ENCODE measurements around the gene CSMD2. TPM values are rescaled to one million over a fixed set of nuclear protein-coding genes. Genes with fewer than 3 reads are reported as not detected.

Gene CSMD2
- total RNA-seq, 1 experiment from 2014 or later = 13.2 TPM

DNA sequence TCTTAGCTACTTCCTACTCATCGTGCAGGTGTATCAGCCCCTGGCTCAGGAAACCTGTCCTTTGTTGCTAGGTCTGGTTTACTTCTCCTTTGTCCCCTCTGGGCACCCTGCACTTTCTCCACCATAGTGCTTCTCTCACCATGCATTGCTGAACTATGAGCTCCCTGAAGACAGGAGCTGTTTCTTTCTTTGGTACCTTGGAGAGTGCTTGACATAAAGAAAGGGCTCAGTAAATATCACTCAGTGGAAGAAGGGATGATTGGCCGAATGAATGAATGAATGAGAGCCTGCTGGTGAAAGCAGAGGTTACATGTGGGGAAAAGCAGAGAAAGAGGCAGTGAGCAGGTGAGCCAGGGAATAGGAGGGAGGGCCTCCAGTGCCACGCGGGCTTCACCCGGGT is 310.9 kb downstream of the CSMD2 start:
- CTCF ChIA-PET = interaction anchor here (0.7 to 1.7 kb wide), 3 partner anchors 10 to 186 kb away, joined by 3 to 7 read pairs (median 4); partner anchors contain the start of gene HMGB4
- no peak overlapping the region for H3K4me3 Mint-ChIP-seq
- TF ChIP-seq, protein P1, sequence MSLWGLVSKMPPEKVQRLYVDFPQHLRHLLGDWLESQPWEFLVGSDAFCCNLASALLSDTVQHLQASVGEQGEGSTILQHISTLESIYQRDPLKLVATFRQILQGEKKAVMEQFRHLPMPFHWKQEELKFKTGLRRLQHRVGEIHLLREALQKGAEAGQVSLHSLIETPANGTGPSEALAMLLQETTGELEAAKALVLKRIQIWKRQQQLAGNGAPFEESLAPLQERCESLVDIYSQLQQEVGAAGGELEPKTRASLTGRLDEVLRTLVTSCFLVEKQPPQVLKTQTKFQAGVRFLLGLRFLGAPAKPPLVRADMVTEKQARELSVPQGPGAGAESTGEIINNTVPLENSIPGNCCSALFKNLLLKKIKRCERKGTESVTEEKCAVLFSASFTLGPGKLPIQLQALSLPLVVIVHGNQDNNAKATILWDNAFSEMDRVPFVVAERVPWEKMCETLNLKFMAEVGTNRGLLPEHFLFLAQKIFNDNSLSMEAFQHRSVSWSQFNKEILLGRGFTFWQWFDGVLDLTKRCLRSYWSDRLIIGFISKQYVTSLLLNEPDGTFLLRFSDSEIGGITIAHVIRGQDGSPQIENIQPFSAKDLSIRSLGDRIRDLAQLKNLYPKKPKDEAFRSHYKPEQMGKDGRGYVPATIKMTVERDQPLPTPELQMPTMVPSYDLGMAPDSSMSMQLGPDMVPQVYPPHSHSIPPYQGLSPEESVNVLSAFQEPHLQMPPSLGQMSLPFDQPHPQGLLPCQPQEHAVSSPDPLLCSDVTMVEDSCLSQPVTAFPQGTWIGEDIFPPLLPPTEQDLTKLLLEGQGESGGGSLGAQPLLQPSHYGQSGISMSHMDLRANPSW (CRISPR knock-in tag; conservative IDR thresholded peaks at IDR 0.05; ENCODE audit: low read depth) = no peak
- TF ChIP-seq NR3C1 (CRISPR knock-in tag; conservative IDR thresholded peaks at IDR 0.05; ENCODE audit: low read depth) (no peak), KAT7 (CRISPR knock-in tag; IDR thresholded peaks at IDR 0.05; ENCODE audit: borderline replicate concordance) (no peak), ZNF121 (CRISPR knock-in tag; IDR thresholded peaks at IDR 0.05) (no peak), IRF2 (CRISPR knock-in tag; IDR thresholded peaks at IDR 0.05; ENCODE audit: borderline replicate concordance, low read depth) (no peak), ELF4 (CRISPR knock-in tag; IDR thresholded peaks at IDR 0.05; ENCODE audit: low read depth) (no peak)
- TF ChIP-seq, protein P2, sequence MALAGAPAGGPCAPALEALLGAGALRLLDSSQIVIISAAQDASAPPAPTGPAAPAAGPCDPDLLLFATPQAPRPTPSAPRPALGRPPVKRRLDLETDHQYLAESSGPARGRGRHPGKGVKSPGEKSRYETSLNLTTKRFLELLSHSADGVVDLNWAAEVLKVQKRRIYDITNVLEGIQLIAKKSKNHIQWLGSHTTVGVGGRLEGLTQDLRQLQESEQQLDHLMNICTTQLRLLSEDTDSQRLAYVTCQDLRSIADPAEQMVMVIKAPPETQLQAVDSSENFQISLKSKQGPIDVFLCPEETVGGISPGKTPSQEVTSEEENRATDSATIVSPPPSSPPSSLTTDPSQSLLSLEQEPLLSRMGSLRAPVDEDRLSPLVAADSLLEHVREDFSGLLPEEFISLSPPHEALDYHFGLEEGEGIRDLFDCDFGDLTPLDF (CRISPR knock-in tag; IDR thresholded peaks at IDR 0.05) = no peak
- H3K27me3 Mint-ChIP-seq (ENCODE audit: low read depth) = no peaks in the 10 kb centered on the region
- H3K9me3 Mint-ChIP-seq = no peaks in the 10 kb centered on the region
- DNase-seq (ENCODE audit: low spot score) = no peak
- no peaks in the 10 kb centered on the region for H3K36me3 Mint-ChIP-seq
- H3K27ac Mint-ChIP-seq = no peak overlapping the region
- POLR2A ChIA-PET = no interaction called here
- no peak; the same call in 1 of the 2 replicates for ATAC-seq
- peaks cover 34% of the 10 kb centered on the region for H3K4me1 Mint-ChIP-seq

DNA sequence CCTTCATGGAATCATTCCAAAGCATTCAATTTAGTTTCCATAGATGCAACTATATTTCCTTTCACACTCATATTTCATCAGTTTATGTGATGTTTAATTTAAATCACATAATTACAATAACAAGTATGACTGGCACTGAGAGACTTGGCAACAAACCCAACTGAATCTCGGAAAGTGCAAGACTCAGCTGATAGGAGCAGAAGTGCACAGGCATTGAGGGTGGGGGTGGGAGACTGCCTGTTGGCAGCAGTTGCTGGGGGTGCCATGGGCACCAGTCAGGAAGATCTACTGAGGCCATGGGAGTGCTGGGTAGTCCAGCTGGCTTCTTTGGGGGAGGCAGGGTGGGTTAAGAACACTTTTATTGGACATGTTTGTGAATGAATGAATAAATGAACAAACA is 311.6 kb downstream of the CSMD2 start:
- no peak for ATAC-seq
- ChIA-PET CTCF (interaction anchor here (0.7 to 1.7 kb wide), 4 partner anchors 9 to 187 kb away, joined by 3 to 7 read pairs (median 4); partner anchors contain the start of gene HMGB4), POLR2A (no interaction called here)
- no peak for TF ChIP-seq ZNF396 (CRISPR knock-in tag; IDR thresholded peaks at IDR 0.05; ENCODE audit: borderline replicate concordance)
- TF ChIP-seq TCF7 (CRISPR knock-in tag; IDR thresholded peaks at IDR 0.05; ENCODE audit: low read depth) = no peak
- no peak for TF ChIP-seq TEAD4 (CRISPR knock-in tag; IDR thresholded peaks at IDR 0.05)
- TF ChIP-seq, protein P3, sequence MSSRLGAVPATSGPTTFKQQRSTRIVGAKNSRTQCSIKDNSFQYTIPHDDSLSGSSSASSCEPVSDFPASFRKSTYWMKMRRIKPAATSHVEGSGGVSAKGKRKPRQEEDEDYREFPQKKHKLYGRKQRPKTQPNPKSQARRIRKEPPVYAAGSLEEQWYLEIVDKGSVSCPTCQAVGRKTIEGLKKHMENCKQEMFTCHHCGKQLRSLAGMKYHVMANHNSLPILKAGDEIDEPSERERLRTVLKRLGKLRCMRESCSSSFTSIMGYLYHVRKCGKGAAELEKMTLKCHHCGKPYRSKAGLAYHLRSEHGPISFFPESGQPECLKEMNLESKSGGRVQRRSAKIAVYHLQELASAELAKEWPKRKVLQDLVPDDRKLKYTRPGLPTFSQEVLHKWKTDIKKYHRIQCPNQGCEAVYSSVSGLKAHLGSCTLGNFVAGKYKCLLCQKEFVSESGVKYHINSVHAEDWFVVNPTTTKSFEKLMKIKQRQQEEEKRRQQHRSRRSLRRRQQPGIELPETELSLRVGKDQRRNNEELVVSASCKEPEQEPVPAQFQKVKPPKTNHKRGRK (CRISPR knock-in tag; IDR thresholded peaks at IDR 0.05; ENCODE audit: borderline replicate concordance) = no peak
- no peak for TF ChIP-seq RELA (CRISPR knock-in tag; IDR thresholded peaks at IDR 0.05; ENCODE audit: borderline replicate concordance)
- TF ChIP-seq JUN (CRISPR knock-in tag; IDR thresholded peaks at IDR 0.05) = no peak
- TF ChIP-seq, protein P4, sequence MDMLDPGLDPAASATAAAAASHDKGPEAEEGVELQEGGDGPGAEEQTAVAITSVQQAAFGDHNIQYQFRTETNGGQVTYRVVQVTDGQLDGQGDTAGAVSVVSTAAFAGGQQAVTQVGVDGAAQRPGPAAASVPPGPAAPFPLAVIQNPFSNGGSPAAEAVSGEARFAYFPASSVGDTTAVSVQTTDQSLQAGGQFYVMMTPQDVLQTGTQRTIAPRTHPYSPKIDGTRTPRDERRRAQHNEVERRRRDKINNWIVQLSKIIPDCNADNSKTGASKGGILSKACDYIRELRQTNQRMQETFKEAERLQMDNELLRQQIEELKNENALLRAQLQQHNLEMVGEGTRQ (CRISPR knock-in tag; IDR thresholded peaks at IDR 0.05) = no peak
- Mint-ChIP-seq H3K4me1 (peaks cover 41% of the 10 kb centered on the region), H3K9me3 (no peaks in the 10 kb centered on the region), H3K4me3 (no peak overlapping the region), H3K27me3 (ENCODE audit: low read depth) (no peaks in the 10 kb centered on the region), H3K36me3 (no peaks in the 10 kb centered on the region), H3K27ac (no peak overlapping the region)
- DNase-seq (ENCODE audit: low spot score) = no peak

DNA sequence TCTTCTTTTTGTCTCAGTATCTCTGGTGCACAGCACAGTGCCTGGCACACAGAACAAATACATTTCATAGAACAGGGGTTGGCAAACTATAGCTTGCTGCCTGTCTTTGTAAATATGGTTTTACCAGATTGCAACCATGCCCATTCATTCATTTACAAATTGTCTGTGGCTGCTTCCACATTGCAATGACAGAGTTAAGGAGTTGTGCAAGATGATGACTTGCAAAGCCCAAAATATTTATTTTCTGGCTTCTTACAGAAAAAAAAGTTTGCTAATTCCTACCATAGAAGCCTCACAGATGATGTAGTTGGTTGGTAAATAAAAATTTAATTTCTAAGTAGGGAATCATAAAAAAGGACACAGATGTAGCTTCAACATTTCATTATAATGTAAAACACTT is 312.3 kb downstream of the CSMD2 start:
- H3K36me3 Mint-ChIP-seq = no peaks in the 10 kb centered on the region
- no peak overlapping the region for H3K4me3 Mint-ChIP-seq
- H3K27me3 Mint-ChIP-seq (ENCODE audit: low read depth) = no peaks in the 10 kb centered on the region
- ChIA-PET POLR2A (no interaction called here), CTCF (interaction anchor here (1.7 kb wide), 1 partner anchor 161 kb away, joined by 7 read pairs; no protein-coding TSS in a partner anchor)
- H3K4me1 Mint-ChIP-seq = peaks cover 48% of the 10 kb centered on the region
- TF ChIP-seq KAT7 (CRISPR knock-in tag; IDR thresholded peaks at IDR 0.05; ENCODE audit: borderline replicate concordance) (no peak), ZBTB21 (CRISPR knock-in tag; IDR thresholded peaks at IDR 0.05; ENCODE audit: borderline replicate concordance) (no peak), ZNF396 (CRISPR knock-in tag; IDR thresholded peaks at IDR 0.05; ENCODE audit: borderline replicate concordance) (no peak), NFE2L1 (CRISPR knock-in tag; IDR thresholded peaks at IDR 0.05) (no peak)
- ATAC-seq (no peak), DNase-seq (ENCODE audit: low spot score) (no peak)
- no peaks in the 10 kb centered on the region for H3K9me3 Mint-ChIP-seq
- no peak overlapping the region for H3K27ac Mint-ChIP-seq

Data from WTC11 (cell line).